A673 (cell line): Measurements from ENCODE around the gene WT1. TPM values are rescaled to one million over a fixed set of nuclear protein-coding genes. Genes with fewer than 3 reads are reported as not detected.

Source experiments
- BruUV-seq: library from RNA; stranded (reverse); fragments of 400-500 nt; replicated peaks from 2 replicates; lab custom pipeline; 2021; lab: Mats Ljungman, UMichigan
- CTCF ChIA-PET: fragments of 300-600 bp; sonication (Branson Sonifier 250); formaldehyde crosslinking; loops from one replicate; lab custom pipeline; 2022; ENCODE audit warnings: antibody characterized with exemption; lab: Charles Lee
- POLR2A ChIA-PET: fragments of 300-600 bp; sonication (Branson Sonifier 250); formaldehyde crosslinking; loops from one replicate; lab custom pipeline; 2022; ENCODE audit warnings: antibody characterized with exemption; ENCODE audit not compliant: low non-redundant PET; lab: Charles Lee
- DNase-seq: peaks from one replicate; pipeline ENCODE4 v3.0.0-alpha.2; 2015; ENCODE audit warnings: low spot score
- H3K27ac ChIP-seq: fragments of 200-600 bp; sonication (generic); 2 replicates; pipeline ENCODE4 v1.5.1; 2016; ENCODE audit warnings: mixed run types, low read depth, mild to moderate bottlenecking, mixed read lengths, antibody characterized with exemption, low read length; ENCODE audit not compliant: poor library complexity, severe bottlenecking
- H3K27me3 ChIP-seq: fragments of 200-600 bp; sonication (generic); replicated peaks from 2 replicates; pipeline ENCODE4 v1.6.1; 2017; ENCODE audit warnings: mixed run types, low read depth, mild to moderate bottlenecking, mixed read lengths, antibody characterized with exemption, low read length; ENCODE audit not compliant: insufficient read depth, poor library complexity
- H3K36me3 ChIP-seq: fragments of 200-600 bp; sonication (generic); 2 replicates; pipeline ENCODE4 v1.6.1; 2016; ENCODE audit warnings: mixed run types, mild to moderate bottlenecking, mixed read lengths, antibody characterized with exemption, low read length; ENCODE audit not compliant: insufficient read depth, poor library complexity, severe bottlenecking
- H3K4me1 ChIP-seq: fragments of 200-600 bp; sonication (generic); 2 replicates; pipeline ENCODE4 v1.6.1; 2017; ENCODE audit warnings: mixed run types, mild to moderate bottlenecking, mixed read lengths, antibody characterized with exemption, low read length; ENCODE audit not compliant: insufficient read depth, poor library complexity, severe bottlenecking
- H3K4me3 ChIP-seq: fragments of 200-600 bp; sonication (generic); 2 replicates; pipeline ENCODE4 v1.5.1; 2016; ENCODE audit warnings: low read depth, mixed run types, mild to moderate bottlenecking, mixed read lengths, low read length; ENCODE audit not compliant: poor library complexity, severe bottlenecking
- H3K9me3 ChIP-seq: fragments of 200-600 bp; sonication (generic); 2 replicates; pipeline ENCODE4 v1.6.1; 2016; ENCODE audit warnings: mixed run types, low read depth, mild to moderate bottlenecking, mixed read lengths, antibody characterized with exemption, low read length; ENCODE audit not compliant: poor library complexity, severe bottlenecking
- CTCF ChIP-seq: fragments of 300-800, 200-600 bp; sonication (generic); conservative IDR thresholded peaks from 2 replicates; pipeline ENCODE4 v1.5.1; 2017; ENCODE audit warnings: low read depth, mild to moderate bottlenecking, antibody characterized with exemption, low read length, moderate library complexity, mixed read lengths
- EZH2 ChIP-seq: fragments of 200-600 bp; sonication (generic); IDR thresholded peaks from 2 replicates; pipeline ENCODE4 v1.6.1; 2017; ENCODE audit warnings: borderline replicate concordance, low read depth, mild to moderate bottlenecking, mixed read lengths, antibody characterized with exemption, low read length; ENCODE audit not compliant: poor library complexity, severe bottlenecking
- intact Hi-C: fragments of 100-400 bp; cut with micrococcal nuclease; formaldehyde crosslinking; loops from one replicate; pipeline ENCODE4 v1.10.0; 2022; ENCODE audit not compliant: unreplicated experiment
- total RNA-seq: library from RNA; stranded (reverse); gene quantifications from 2 replicates; pipeline ENCODE4 v1.2.3, GENCODE V29; 2021

Gene WT1
- total RNA-seq, 1 experiment from 2014 or later = 10.4 TPM

- no peaks in the 10 kb centered on the region for H3K9me3 ChIP-seq
- peaks cover 19% of the 10 kb centered on the region for H3K4me1 ChIP-seq
- peaks cover 80% of the 10 kb centered on the region for H3K27me3 ChIP-seq
- CTCF ChIA-PET = no interaction called here
- DNase-seq = no peak
- intact Hi-C loops = no loop called here
- BruUV-seq = no TSS peak
- TF ChIP-seq EZH2 (peak; percentile 98), CTCF (no peak)
- POLR2A ChIA-PET = no interaction called here
- no peaks in the 10 kb centered on the region for H3K36me3 ChIP-seq
- H3K27ac ChIP-seq = no peak overlapping the region
- peak overlapping the region; percentile 23 for H3K4me3 ChIP-seq
These were observed 8.3 kb downstream of the WT1 start for GRCh38 chr11:32426819-32427615.

GRCh38 chr11:32426192-32426591 lies 9.1 kb downstream of the WT1 start:
- Histone ChIP-seq H3K27me3 (peaks cover 72% of the 10 kb centered on the region), H3K4me1 (peaks cover 26% of the 10 kb centered on the region), H3K4me3 (peak overlapping the region; percentile 23), H3K9me3 (no peaks in the 10 kb centered on the region), H3K27ac (no peak overlapping the region), H3K36me3 (no peaks in the 10 kb centered on the region)
- intact Hi-C loops = no loop called here
- no TSS peak for BruUV-seq
- ChIA-PET CTCF (no interaction called here), POLR2A (no interaction called here)
- DNase-seq = no peak
- peak; percentile 75 for TF ChIP-seq EZH2
- peak; percentile 39; the same call in 1 of the 2 replicates for TF ChIP-seq CTCF

- H3K9me3 ChIP-seq = no peaks in the 10 kb centered on the region
- intact Hi-C loops = no loop called here
- no peak for DNase-seq
- ChIA-PET CTCF (interaction anchor here (0.7 kb wide), 1 partner anchor 419 kb away, joined by 5 read pairs; no protein-coding TSS in a partner anchor), POLR2A (no interaction called here)
- no peaks in the 10 kb centered on the region for H3K36me3 ChIP-seq
- H3K4me3 ChIP-seq = no peak overlapping the region
- TF ChIP-seq CTCF (no peak), EZH2 (no peak)
- BruUV-seq = no TSS peak
- H3K27me3 ChIP-seq = peaks cover 68% of the 10 kb centered on the region
- H3K4me1 ChIP-seq = peaks cover 26% of the 10 kb centered on the region
- no peak overlapping the region for H3K27ac ChIP-seq
These were observed 9.6 kb downstream of the WT1 start for GRCh38 chr11:32425761-32426160.
